Stimulated activated CD4-positive, alpha-beta T cell treated with anti-CD3 and anti-CD28 coated beads, Interleukin-15, amount 100 ng/mL, for 1 hour (primary cell): ENCODE data around the gene DLEU7.

Source experiments
- DNase-seq, 2 donors: peaks; one replicate each; pipeline ENCODE4 v3.0.0-alpha.2; 2020; ENCODE audit warnings: low read depth in 1 of 2, low spot score in 1 of 2

The DLEU7 gene

GRCh38 chr13:50844084-50844875 is 788 bp upstream of the DLEU7 start:
- no peak for DNase-seq

- no peak for DNase-seq
These were observed 569 bp downstream of the DLEU7 start for GRCh38 chr13:50842990-50843256.

GRCh38 chr13:50842251-50842989 is 1.1 kb downstream of the DLEU7 start:
- no peak for DNase-seq

DNA sequence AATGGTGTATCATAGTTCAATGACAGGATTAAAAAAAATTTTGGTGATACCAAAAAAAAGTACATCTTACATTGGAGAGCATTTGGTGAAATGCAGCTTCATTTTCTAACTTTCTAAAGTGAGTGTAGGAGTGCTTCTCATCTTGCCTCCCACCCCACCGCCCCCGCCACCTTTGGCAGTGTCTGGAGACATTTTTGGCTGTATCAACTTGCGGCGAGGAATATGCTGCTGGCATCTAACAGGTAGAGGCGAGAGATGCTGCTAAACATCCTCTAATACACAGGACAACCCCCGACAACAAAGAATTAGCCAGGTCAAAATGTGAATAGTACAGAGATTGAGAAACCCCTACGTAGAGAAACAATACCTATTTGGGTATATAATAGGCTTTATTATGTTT is 1.7 kb downstream of the DLEU7 start:
- no peak for DNase-seq

- DNase-seq: no peak
These were observed 3.2 kb downstream of the DLEU7 start for GRCh38 chr13:50840284-50840683.

GRCh38 chr13:50839828-50840227 is 3.7 kb downstream of the DLEU7 start:
- DNase-seq: no peak

- no peak for DNase-seq
These were observed 4.8 kb downstream of the DLEU7 start for GRCh38 chr13:50838701-50839100.

- no peak for DNase-seq
These were observed 5.5 kb downstream of the DLEU7 start for GRCh38 chr13:50838031-50838430.

GRCh38 chr13:50831512-50831911 is 12.0 kb downstream of the DLEU7 start:
- no peak for DNase-seq

DNA sequence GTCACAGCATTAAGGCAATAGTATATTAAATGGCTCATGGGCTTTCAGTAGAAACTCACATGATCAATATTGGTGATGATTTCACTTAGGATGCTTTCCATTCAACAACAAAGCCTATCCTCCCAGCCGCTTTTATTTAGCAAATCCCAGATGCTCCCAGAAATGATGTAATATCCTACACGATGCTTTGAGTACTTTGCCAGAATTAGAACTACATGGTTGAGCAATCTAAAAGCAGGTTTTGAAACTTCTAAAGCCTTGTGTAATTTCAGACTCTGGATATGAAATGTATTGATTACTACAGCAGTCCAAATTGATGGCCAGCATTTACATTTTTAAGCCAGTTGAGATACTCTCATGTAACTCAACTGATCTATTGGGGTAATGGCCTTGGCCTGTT is 13.6 kb downstream of the DLEU7 start:
- DNase-seq: no peak

GRCh38 chr13:50829226-50829625 is 14.3 kb downstream of the DLEU7 start:
- no peak for DNase-seq

DNA sequence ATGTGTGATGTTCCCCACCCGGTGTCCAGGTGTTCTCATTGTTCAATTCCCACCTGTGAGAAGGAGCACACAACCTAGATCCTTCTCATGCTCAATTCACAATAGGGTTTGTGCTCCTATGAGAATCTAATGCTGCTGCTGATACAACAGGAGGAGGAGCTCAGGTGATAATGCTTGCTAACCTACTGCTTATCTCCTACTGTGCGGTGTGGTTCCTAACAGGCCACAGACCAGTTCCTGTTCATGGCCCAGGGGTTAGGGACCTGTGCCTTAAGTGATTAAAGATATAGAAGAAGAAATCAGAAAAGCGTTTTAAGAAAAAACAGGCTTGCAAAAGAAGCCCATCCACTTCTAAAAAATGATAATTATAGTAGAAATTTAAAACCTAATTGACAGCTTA is 17.5 kb downstream of the DLEU7 start:
- DNase-seq: no peak

DNA sequence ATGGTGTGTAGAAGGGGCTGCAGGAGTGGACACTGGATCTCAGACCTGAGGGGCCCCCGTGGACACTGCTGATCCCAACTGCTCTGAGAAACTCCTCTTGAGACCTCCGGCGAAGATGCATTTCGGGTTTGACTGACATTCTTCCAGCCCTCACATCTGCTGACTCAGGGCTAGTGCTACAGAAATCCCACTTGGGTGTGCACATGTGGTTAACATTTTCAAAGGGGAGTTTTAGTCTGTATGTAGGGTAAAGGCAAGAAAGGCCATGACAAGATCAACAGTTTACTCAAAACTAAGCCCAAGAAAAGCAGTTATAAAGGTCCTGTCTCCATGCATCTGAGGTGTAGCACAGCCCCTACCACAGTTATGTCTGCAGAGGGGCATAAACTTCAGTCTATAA is 31.2 kb downstream of the DLEU7 start:
- no peak for DNase-seq

DNA sequence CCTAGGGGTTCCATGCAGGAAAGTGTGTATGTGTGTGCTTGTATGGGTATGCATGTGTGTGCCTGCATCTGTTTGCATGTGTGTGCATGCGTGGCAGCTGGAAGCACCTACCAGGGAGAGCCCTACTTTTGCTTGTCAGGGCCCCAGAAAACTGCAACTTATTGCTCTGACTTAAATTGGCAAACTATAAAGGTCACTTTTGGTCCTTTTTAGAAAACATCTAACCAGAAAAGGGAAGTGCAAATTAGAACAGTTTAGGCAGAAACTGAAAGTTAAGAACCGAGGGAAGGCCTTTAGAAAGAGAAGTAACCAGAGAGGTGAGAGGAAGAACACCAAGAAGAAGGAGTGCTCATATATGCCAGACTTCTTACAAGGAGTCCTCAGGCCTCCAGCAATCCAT is 32.5 kb downstream of the DLEU7 start:
- no peak for DNase-seq

DNA sequence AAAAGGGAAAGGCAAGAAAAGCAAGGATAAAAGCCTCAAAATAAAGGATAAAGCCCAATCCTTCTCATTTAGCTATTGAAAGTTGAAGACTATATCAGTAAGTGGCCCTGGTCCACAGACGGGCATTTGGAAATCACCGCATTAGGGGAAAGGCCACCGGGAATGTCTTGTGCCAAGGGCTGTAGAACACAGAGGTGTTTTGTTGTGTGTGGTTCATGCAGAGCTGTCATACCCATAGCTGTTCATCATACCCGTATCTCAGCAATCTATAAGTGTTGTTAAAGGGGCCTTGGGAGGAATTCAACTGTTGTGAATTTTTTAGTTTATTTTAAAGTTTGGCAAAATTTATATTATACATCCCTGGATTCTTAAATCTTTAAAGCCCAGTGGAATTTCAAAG is 33.0 kb downstream of the DLEU7 start:
- DNase-seq: no peak

GRCh38 chr13:50809133-50810090 is 34.1 kb downstream of the DLEU7 start:
- no peak for DNase-seq

DNA sequence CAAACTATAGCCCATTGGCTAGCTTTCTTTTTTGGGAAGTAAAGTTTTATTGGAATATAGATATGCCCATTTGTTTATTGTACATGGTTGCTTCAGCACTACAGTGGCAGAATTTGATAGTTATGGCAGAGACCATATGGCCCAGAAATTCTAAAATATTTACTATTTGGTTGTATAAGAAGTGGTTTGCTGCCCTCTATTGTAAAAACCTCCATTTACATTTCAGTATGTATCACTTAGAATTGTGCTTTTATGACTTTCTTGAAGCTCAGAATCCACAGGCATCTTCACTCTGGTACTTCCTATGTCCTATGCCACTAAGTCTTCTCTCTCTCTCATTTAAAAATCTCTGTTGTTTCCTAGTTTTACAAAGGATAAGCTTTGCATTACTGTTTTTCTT is 37.7 kb downstream of the DLEU7 start:
- no peak for DNase-seq

GRCh38 chr13:50801087-50801931 is 42.2 kb downstream of the DLEU7 start:
- DNase-seq: peak; percentile 8 to 13

GRCh38 chr13:50800091-50800739 is 43.3 kb downstream of the DLEU7 start:
- no peak for DNase-seq

DNA sequence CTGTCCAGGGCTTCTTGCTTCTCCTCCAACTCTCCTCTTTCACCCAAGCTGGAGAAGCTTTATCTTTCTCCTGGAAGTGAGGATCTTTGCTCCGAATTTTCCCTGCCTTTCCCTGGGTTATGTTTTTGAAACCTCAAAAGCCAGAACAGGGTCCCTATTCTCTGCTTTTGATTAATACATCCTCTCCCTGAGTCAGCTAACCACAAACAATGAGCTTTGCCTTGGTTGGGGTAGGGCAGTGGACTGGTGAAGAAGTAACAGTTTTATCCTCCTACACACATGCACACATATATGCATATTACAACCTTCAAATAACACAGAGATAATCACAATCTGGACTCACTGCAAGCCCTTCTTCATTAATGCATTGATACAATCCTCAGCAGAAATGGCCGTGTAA is 44.6 kb downstream of the DLEU7 start:
- no peak for DNase-seq
